AG08396 (cell line): ENCODE data around the gene RPS6KA5.
"Not testable (repeated sequence)": the region's sequence is repeated elsewhere in the genome, so short reads cannot be mapped to it uniquely, and the experiment has no call there.

Experiments
- DNase-seq: peaks from one replicate; pipeline ENCODE4 v3.0.0; 2012; ENCODE audit warnings: low spot score, mixed read lengths

Gene RPS6KA5

GRCh38 chr14:90830931-90831701 is 229.3 kb downstream of the RPS6KA5 start:
- DNase-seq, result no peak

- no peak for DNase-seq
Measured at GRCh38 chr14:90829677-90830076, 230.8 kb downstream of the RPS6KA5 start.

GRCh38 chr14:90828642-90829487 is 231.6 kb downstream of the RPS6KA5 start:
- no peak for DNase-seq

GRCh38 chr14:90827919-90828610 is 232.4 kb downstream of the RPS6KA5 start:
- DNase-seq, result peak; percentile 98

- DNase-seq, result not testable (repeated sequence)
Measured at GRCh38 chr14:90823542-90823941, 236.9 kb downstream of the RPS6KA5 start.

DNA sequence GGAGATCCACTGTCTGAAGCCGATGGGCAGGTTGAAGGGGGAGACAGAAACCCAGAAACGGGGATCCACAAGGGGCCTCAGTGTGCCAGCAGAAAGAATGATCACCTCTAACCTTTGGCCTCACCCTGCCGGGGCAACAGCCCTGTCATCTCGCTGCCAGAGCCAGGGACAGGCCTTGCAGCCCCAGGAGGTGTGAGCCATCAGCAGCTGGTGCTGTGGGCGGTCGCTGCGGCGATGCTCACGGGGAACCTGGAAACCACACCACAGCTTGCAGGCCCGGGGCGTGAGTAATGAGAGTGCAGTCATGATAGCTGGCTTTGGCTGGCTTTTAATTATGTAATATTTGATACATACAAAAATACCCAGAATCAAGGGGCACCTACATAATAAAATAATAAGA is 239.5 kb downstream of the RPS6KA5 start:
- DNase-seq, result peak; percentile 45

GRCh38 chr14:90819734-90820393 is 240.6 kb downstream of the RPS6KA5 start:
- DNase-seq, result no peak

GRCh38 chr14:90818715-90819114 is 241.7 kb downstream of the RPS6KA5 start:
- no peak for DNase-seq

- DNase-seq, result no peak
Measured at GRCh38 chr14:90816681-90817436, 243.6 kb downstream of the RPS6KA5 start.

- DNase-seq, result peak; percentile 94
Measured at GRCh38 chr14:90815822-90816662, 244.4 kb downstream of the RPS6KA5 start, which contains the start of gene TTC7B. TTC7B (minus strand) TSS chr14:90816430; CDS start chr14:90816295, 135 bp downstream.

GRCh38 chr14:90815572-90815821 is 244.9 kb downstream of the RPS6KA5 start:
- DNase-seq, result peak; percentile 45

DNA sequence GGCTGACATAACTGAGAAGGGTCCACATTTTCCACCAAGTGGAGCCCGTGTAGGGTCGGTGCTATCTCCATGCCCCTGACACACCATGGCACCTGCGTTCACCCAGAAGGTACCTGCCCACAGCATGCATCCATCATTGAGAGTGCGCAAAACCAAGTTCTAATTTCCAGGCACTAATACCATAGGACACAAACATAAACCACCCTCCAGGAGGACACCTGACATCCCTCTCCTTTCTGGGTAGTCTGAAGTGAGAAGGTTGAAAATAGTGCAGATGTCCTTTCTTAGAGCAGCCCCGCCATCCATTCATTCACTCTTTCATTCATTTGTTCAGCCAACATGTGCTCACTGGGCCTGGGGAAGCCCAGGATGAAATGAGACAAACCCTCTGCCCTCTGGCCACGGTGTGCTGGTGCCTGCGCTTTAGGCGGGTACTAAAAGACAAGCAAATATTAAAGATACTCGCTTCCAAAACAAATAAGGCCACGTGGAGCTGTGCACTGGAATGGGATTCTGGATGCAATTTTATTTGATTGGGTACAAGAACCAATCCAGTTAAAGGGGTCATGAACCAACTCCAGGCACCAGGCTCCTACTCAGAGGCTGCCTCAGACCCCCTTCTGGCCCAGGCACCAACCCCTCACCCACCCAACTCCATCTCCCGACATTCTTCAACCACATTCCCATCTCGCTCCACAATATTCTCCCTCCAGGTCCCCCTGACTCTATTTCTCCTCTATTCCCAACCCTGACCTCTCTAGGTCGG is 245.5 kb downstream of the RPS6KA5 start:
- DNase-seq, result no peak

DNA sequence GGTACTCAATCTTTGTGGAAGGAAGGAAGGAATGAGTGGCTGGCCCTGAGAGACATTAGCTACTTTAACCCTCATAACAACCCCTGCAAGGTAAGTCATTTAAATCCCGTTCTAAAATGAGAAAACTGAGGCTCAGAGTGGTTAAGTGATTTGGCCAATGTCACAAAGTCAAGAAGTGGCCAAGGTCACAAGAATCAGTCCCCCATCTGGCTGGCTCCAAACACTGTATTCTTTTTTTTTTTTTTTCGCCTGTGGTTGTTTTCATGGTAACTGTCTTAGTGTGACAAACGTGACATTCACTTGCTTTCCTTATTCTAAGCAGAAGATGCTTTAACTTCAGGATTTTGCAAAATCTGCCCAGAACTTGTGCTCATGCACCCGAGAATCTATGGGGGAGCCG is 247.0 kb downstream of the RPS6KA5 start:
- DNase-seq, result no peak

DNA sequence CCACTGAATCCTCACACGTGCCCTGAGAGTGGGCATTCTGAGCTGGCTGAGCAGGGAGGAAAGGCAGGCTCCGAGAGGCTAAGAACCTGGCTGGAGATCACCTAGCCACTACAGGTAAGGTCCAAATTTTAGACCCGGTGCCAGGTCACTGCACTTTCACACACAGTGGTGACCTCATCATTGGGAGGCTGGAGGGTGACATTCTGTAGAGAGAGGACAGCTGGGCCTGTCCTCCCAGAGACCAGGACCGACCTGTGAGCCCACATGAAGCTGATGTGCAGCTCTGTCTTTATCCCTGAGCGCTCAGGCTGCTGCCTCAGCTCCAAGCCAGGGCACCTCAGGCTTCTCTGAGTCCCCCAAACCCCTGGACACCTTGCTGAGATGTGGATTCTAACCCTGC is 248.3 kb downstream of the RPS6KA5 start:
- no peak for DNase-seq

GRCh38 chr14:90811641-90812040 is 248.8 kb downstream of the RPS6KA5 start:
- no peak for DNase-seq

- no peak for DNase-seq
Measured at GRCh38 chr14:90810806-90811205, 249.6 kb downstream of the RPS6KA5 start.

DNA sequence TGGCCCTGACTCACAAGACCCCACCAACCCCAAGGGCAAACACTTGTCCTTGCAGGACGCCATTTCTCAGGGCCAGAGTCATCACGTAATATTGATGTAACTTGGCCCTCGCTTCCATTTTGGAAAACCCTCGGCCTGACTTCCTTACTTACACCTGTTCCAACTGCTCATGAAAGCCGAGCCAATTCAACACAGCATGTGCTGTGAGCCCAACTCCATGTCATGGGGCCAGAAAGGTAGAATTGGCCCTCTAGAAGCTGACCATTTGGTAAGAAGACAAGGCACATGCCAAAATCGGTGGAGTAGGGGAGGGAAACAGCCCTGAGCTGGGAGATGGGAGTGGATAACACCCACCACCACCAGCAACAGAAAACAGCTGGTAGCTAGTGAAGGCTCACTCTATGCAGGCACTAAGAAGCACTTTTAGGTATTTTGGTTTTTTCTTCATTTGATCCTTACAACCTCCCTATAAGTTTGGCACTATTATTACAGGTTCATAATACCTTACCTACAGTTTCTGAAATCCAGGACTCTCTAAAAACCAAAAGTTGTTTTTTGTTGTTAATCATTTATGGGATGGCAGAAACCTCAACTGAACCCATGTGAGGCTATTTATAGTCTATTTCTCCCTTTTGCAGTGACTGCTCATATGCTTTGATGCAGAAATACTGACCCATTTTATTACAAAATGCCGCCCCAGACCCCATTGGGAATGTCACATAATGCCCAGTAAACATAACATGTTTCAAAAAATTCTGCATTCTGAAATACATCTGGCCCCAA is 250.7 kb downstream of the RPS6KA5 start:
- no peak for DNase-seq

DNA sequence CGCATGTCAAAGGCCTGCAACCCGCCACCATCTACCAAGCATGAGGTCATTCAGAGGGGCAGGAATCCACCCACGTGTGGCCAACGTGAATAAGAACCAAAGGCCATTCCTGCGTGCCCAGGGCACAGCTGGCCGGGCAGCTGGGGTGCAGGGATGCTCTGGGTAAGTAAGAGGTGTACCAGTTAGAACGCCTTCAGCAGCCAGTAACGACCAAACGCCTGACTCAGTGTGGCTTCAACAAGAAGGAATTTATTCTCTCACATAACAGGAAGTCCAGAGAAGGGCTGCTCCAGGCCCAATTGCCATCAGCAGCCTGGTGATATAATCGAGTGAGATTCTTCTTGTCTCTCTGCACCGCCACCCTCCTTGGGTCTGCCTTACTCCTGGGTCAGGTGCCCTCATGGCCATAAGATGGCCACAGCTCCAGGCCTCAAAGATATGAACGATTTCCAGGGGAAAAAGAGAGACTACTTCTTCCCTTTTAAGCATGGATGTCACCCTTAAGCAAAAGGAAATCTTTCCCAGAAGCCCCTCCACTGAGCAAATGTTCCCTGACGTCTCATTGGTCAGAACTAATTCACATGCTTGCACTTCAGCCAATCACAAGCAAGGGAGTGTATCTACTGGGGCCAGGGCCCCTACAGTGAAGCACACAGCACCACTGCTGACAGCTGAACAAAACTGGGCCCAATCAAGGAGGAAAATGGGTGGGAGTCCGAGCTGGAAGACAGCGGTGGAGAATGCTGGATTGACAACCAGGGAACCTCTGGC is 251.5 kb downstream of the RPS6KA5 start:
- DNase-seq, result no peak
